ENCODE data around the gene MED8.

DNA sequence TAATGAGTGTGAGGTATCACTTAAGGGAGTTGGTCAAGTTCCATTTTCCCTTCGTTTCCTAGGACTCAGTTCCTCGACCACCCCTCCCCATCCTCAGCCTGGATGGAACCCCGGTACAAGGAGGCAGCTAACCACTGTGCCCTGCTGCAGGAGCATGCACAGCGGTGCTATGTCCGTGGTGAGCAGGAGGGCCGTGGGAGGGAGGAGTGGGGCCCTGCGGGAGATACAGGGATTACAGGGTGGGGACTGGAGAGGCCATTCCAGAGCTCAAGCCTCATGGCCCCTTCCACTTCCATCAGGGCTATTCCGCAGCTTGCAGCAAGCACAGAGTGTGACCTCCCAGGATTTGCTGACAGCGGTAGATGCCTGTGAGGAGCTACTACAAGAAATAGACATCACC lies 38.3 kb upstream of the MED8 start:
- TF ChIP-seq, protein P1, sequence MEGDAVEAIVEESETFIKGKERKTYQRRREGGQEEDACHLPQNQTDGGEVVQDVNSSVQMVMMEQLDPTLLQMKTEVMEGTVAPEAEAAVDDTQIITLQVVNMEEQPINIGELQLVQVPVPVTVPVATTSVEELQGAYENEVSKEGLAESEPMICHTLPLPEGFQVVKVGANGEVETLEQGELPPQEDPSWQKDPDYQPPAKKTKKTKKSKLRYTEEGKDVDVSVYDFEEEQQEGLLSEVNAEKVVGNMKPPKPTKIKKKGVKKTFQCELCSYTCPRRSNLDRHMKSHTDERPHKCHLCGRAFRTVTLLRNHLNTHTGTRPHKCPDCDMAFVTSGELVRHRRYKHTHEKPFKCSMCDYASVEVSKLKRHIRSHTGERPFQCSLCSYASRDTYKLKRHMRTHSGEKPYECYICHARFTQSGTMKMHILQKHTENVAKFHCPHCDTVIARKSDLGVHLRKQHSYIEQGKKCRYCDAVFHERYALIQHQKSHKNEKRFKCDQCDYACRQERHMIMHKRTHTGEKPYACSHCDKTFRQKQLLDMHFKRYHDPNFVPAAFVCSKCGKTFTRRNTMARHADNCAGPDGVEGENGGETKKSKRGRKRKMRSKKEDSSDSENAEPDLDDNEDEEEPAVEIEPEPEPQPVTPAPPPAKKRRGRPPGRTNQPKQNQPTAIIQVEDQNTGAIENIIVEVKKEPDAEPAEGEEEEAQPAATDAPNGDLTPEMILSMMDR (IDR thresholded peaks at IDR 0.05; ENCODE audit: insufficient read depth, low read depth, low read length): no peak
- no peak for TF ChIP-seq EZH2 (IDR thresholded peaks at IDR 0.05; ENCODE audit: insufficient read depth, low read length)

Measured in astrocyte (in vitro differentiated cells and primary cell).